Adrenal gland (tissue), 5 donors: ENCODE measurements around the gene RXFP4.

Source experiments
- POLR2A ChIP-seq, 2 donors: fragments of 450-650 bp; IDR thresholded peaks; one replicate each; pipeline ENCODE4 v1.6.1; 2017; ENCODE audit warnings: antibody characterized with exemption in 2 of 2, mild to moderate bottlenecking in 2 of 2, moderate library complexity in 1 of 2
- TF ChIP-seq, protein P1 (sequence below), 6 experiments: fragments of 450-650 bp in 4 of 6; fragments of 200-600 bp in 2 of 6; sonication (generic) in 1 of 6; IDR thresholded peaks; 1 replicate in 5 of 6; 2 replicates in 1 of 6; pipeline versions ENCODE4 v1.5.1 to v1.8.0; 2016 to 2021; ENCODE audit warnings: antibody characterized with exemption in 6 of 6, mild to moderate bottlenecking in 2 of 6, moderate library complexity in 1 of 6
- donor health status: DM: no; HTN: no; CAD: no.

DNA sequence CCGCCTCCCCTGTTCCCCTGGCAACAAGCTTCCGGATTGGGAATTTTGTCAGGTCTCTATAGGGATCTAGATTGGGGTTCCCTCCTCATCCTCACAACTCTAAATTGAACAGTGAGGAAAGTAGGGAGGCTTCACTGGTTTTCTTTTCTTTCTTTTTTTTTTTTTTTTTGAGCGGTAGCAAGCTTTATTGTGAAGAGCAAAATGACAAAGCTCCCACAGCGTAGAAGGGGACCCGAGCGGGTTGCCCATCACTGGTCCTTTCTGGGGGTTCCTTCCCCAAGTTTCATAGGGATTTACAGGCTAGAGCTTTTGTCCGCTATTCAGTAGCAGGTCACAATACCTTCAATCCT lies 26.6 kb downstream of the RXFP4 start:
- TF ChIP-seq, protein P1, sequence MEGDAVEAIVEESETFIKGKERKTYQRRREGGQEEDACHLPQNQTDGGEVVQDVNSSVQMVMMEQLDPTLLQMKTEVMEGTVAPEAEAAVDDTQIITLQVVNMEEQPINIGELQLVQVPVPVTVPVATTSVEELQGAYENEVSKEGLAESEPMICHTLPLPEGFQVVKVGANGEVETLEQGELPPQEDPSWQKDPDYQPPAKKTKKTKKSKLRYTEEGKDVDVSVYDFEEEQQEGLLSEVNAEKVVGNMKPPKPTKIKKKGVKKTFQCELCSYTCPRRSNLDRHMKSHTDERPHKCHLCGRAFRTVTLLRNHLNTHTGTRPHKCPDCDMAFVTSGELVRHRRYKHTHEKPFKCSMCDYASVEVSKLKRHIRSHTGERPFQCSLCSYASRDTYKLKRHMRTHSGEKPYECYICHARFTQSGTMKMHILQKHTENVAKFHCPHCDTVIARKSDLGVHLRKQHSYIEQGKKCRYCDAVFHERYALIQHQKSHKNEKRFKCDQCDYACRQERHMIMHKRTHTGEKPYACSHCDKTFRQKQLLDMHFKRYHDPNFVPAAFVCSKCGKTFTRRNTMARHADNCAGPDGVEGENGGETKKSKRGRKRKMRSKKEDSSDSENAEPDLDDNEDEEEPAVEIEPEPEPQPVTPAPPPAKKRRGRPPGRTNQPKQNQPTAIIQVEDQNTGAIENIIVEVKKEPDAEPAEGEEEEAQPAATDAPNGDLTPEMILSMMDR (IDR thresholded peaks at IDR 0.05): no peak
- TF ChIP-seq POLR2A (IDR thresholded peaks at IDR 0.05): no peak
